GM21367 (cell line): ENCODE data around the gene SIGLECL1.
"Not testable (repeated sequence)": the region's sequence is repeated elsewhere in the genome, so short reads cannot be mapped to it uniquely, and the experiment has no call there.

Experiments
- ATAC-seq: cut with Tn5 transposase; IDR thresholded peaks from one replicate; pipeline ENCODE4 v1.9.1; 2021; ENCODE audit not compliant: unreplicated experiment

Gene SIGLECL1

DNA sequence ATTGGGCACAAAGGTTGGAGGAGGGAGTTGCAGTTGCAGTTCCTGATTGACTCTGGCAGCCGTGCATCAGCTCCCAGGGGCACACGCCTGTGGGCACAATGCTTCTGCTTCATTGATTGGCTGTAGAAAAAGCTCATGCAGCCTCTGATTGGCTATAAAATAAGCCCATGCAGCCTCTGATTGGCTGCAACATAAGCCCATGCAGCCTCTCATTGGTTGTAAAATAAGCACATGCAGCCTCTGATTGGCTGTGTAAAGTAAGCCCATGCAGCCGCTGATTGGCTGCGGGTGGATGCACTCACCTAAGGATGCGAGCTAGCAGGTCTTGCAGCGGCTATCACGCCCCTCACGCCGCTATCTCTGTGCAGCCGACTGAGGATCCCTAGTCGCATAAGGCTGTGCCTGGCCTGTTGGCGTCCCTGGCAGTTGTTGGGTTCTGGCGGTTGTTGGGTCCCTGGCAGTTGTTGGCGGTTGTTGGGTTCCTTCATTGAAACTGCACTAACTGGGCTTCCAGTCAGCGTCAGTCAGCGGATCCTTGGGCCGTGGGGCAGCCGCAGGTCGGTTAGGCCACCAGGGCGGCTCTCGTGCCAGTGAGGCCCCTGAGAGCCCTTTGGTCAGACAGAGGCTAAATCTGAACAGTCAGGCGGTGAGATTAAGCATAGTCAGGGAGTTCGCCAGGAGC, at the start of gene SIGLECL1:
TSS of gene SIGLECL1 (plus strand) at position 295 of the 682 bp plus-strand sequence. CDS start 12,993 bp downstream, outside the sequence.
- no peak for ATAC-seq

DNA sequence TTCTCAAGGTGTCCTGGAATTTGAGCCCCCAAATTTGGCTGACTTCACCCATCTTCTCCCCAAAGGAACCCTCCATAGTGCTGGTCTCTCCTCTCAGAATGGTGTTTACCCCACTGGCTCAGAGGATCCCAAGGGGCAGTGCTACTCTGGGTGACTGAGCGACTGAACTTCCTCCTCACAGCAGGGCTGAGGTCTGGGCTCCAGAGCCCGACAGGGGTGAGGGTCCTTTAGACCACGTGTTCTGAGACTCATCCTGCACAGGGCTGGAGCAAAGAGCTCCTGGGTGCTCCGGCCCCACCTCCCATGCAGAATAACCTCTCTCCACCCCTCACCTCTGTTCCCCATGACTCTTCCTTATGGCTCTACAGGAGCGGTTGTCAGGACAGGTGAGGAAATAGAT, 49.2 kb upstream of the SIGLECL1 start:
- ATAC-seq: no peak

DNA sequence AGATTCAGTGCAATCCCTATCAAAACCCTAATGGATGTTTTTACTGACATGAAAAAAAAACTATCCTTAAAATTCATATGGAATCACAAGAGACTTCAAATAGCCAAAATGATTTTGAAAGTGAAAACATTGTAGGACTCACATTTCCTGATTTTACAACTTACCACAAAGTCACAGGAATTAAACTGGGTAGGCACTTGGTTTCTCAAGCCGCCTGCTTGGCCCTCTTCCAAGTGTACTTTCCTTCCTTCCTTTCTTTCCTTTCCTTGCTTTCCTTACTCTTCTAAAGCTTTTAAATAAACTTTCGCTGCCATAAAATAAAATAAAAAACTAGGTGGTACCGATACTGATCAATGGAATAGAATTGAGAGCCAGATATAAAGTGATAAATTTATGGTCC, 47.0 kb upstream of the SIGLECL1 start:
- no peak for ATAC-seq

DNA sequence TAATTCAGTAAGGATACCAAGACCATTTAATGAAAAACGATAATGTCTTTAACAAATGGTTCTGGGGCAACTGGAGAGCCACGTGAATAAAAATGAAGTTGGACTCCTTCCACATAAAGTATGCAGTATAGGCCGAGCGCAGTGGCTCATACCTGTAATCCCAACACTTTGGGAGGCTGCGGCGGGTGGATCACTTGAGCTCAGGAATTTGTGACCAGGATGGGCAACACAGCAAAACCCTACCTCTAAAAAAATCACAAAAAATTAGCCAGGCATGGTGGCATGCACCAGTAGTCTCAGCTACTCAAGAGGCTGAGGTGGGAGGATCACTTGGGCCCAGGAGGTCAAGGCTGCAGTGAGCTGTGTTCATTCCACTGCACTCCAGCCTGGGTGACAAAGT, 46.6 kb upstream of the SIGLECL1 start:
- ATAC-seq: no peak

DNA sequence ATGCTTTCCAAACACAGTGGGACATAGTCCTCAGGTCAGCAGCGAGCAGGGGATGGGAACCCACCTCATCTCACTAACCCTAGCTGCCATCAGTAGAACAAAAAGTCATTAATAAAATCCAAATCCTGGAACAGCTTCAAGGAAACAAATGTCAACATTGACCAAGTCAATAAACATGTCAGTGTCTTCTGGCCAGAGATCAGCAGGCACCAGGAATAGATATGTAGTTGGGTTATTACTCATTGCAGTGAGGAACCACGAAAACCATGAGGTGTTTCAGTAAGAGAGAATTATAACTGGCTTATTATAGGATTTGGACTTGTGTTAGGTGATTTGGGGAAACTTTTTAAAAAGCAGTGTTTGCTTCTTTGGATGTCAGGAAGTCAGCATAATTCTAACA, 43.1 kb upstream of the SIGLECL1 start:
- no peak for ATAC-seq

DNA sequence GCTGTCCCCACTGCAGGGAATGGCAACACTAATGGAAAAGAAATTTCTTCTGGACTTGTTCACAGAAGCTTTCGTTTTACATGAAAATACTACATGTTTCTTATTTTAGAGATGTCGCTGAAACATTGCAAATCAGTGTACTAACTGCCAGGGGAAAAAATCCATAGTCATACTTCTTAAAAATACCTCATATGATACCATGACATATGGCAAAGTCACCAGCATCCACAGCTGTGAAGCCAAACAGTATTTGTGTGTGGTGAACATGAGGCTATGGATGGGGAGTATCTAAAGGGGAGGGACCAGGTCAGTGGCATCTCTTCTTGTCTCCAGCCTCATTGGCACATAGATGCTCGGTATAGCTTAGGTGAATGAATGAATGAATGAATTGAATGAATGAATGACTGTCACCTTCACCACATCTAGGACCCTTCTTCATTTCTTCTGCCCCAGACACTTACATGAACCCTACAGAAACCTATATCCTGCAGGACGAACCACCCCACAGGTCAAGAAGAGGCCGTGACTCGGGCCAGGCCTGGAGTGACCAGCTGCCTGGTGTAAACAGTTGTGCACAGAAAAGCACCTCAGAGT, 40.6 kb upstream of the SIGLECL1 start:
- ATAC-seq: no peak

DNA sequence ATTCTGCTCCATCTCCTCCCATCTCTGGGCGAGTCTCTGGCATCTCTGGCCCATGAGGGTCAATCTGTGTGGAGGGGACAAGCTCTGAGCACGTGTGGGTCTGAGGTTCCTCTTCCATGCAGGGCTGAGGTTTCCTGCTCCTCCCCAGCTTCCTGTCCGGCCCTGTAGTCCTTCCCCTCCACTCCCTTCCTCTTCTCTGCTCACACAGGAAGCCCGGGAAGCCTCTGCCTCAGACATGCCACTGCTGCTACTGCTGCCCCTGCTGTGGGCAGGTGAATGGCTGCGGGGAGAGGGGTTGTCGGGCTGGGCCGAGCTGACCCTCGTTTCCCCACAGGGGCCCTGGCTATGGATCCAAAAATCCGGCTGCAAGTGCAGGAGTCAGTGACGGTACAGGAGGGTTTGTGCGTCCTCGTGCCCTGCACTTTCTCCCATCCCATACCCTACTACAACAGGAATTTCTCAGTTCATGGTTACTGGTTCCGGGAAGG, 40.0 kb upstream of the SIGLECL1 start:
- ATAC-seq: not testable (repeated sequence)

DNA sequence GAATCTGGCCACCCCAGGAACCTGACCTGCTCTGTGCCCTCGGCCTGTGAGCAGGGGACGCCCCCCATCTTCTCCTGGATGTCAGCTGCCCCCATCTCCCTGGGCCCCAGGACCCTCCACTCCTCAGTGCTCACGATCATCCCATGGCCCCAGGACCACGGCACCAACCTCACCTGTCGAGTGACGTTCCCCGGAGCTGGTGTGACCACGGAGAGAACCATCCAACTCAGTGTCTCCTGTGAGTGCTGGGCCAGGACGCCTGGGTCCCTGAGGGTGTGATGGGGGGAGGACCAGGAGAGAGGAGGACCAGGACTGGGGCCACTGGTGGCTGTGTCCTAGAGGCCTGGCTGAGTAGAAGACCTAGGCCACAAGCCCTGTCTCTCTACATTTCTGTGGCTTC, 39.0 kb upstream of the SIGLECL1 start:
- no peak for ATAC-seq

DNA sequence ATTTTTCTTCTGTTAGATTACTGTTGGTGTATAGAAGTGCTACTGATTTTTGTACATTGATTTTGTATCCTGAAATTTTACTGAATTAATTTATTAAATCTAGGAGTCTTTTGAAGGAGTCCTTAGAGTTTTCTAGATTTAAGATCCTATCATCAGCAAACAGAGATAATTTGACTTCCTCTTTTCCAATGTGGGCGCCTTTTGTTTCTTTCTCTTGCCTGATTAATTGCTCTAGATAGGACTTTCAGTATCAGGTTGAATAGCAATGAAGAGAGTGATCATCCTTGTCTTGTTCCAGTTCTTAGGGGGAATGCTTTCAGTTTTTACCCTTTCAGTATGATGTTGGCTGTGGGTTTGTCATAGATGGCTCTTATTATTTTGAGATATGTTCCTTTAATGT, 31.6 kb upstream of the SIGLECL1 start:
- no peak for ATAC-seq

DNA sequence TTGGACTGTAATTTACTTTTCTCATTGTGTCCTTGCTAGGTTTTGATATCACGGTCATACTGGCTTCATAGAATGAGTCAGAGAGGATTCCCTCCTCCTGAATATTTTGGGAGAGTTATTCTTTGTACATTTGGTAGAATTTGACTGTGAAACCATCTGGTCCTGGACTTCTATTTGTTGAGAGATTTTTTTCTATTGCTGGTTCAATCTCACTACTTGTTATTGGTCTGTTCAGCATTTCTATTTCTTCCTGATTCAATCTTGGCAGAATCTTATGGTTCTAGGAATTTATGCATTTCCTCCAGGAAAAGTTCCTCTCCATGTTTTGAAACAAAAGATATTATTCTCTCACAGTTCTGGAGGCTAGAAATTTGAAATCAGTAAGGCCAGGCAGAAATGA, 30.9 kb upstream of the SIGLECL1 start:
- no peak for ATAC-seq

DNA sequence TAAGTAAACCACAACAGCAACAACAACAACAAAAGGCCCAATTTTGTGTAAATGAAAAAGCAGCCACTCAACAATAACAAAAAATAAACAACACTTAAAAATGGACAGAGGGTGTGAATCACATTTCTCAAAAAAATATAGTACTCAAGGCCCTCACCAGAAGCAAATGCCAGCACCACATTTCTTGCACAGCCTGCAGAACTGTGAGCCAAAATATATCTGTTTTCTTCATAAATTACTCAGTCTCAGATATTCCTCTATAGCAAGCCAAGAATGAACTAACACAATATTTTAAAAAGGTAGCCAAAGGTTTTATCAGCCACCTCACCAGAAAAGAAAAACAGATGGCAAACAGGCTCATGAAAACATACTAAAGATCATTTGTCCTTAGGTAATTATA, 29.9 kb upstream of the SIGLECL1 start:
- no peak for ATAC-seq

DNA sequence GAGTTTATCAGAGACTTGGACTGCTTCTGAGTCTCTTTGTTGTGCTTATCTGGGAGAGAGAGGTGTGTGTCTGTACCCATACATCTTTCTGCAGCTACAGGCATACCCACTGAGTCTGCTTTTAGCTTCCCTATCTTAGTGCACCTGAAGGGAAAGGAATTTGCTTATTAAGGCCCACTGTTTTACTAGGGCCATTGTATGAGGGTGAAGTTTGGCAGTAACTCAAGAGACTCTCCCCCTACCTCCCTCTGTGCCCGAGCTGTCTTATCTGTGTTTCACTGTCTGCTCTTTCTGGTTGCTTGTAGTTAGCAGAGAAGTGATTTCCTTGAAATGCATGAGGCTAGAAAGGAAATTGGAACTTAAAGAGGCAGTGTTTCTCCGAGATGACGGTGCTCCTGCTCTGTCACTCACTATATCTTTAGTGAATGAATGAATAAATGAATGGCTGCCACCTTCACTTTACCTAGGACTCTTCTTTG, 26.7 kb upstream of the SIGLECL1 start:
- ATAC-seq: no peak

DNA sequence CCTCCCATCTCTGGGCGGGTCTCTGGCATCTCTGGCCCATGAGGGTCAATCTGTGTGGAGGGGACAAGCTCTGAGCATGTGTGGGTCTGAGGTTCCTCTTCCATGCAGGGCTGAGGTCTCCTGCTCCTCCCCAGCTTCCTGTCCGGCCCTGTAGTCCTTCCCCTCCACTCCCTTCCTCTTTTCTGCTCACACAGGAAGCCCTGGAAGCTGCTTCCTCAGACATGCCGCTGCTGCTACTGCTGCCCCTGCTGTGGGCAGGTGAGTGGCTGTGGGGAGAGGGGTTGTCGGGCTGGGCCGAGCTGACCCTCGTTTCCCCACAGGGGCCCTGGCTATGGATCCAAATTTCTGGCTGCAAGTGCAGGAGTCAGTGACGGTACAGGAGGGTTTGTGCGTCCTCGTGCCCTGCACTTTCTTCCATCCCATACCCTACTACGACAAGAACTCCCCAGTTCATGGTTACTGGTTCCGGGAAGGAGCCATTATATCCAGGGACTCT, 25.9 kb upstream of the SIGLECL1 start, which contains the start of gene CD33:
TSS of gene CD33 (plus strand) at position 183 of the 496 bp plus-strand sequence. CDS start at position 222, 39 bp downstream.
- ATAC-seq: not testable (repeated sequence)

DNA sequence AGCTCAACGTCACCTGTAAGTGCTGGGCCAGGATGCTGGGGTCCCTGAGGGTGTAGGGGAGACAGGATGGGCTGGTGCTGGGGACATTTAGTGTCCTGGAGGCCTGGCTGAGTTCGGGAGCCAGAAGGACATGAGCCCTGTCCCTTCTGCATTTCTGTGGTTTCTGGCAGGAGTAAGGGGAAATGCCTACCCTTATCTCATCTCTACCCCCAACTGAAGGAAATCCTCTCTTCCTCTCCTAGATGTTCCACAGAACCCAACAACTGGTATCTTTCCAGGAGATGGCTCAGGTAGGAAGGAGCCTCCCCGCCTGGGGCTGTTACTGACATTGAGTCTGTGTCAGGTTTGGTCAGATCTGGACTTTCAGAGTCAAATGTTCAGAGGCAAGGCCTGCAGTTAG, 24.8 kb upstream of the SIGLECL1 start:
- no peak for ATAC-seq

DNA sequence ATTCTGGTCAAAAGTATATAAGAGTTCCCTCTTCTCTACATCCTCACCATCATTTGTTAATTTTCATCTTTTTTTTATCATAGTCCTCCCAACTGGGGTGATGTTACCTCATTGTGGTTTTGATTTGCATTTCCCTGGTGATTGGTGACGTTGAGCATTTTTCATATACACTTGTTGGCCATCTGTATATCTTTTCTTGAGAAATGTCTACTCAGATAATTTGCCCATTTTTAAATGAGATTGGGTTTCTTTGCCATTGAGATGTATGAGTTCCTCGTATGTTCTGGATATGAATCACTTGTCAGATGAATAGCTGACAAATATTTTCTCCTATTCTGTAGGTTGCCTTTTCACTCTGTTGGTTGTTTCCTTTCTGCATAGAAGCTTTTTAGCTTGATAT, 23.6 kb upstream of the SIGLECL1 start:
- ATAC-seq: no peak

DNA sequence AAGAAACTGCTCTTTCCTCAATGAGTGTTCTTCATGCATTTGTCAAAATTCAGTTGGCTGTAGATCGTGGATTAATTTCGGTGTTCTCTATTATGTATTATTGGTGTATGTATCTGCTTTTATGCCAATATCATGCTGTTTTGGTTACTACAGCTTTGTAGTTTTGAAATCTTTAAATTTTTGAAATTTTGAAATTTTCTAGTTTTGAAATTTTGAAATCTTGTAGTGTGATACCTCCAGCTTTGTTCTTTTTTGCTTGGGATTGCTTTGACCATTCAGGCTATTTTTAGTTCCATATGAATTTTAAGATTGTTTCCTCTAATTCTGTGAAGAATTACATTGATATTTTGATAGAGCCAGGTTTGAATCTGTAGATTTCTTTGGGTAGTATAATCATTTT, 22.9 kb upstream of the SIGLECL1 start:
- no peak for ATAC-seq

DNA sequence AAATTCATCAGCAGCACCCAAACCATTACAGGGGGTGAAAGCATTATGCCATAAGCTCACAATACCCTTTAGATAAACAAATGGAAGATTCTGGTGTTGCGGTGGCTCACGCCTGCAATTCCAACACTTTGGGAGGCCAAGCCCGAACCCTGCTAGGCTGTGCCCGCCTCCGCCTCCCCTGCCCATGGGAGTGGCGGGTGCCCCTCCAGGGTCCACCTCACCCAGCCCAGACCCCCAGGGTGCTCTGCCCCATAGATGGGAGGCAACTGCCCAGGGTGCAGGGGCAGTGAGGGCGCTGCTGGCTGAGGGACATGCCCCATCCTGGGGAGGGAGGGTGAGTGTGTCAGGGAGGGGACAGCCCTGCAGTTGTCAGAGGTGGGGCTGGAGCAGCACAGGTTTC, 10.0 kb upstream of the SIGLECL1 start:
- no peak for ATAC-seq

DNA sequence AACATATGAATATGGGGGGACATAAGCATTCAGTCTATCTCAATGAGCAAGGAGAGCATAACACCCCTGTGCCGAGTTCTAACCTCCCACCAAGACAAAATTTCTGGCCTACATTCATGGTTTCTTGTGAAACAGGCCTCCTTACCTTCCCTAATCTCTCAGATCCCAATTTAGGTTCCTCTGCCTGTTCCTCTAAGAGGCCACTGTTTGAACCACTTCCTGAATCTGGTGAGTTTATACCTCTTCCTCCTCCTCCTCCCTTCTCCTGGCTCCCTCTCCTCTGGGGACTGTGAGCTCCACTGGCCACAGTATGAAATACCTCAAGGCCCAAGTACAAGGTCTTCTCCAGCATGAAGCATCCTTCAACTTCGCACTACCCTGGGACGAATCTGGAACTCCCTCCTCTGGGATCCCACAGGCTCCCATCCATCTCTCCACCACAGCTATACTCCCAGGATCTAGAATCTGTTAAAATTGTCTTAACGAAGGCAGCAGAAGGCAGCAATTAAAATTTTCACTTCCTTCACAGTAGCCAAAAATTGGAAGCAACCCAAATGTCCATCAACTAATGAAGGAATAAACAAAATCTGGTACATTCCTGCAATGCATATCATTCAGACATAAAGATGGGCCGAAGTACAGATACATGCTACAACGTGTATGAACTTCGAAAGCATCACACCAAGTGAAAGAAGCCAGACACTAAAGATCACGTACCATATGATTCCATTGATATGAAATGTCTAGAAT, 7.8 kb upstream of the SIGLECL1 start:
- no peak for ATAC-seq

DNA sequence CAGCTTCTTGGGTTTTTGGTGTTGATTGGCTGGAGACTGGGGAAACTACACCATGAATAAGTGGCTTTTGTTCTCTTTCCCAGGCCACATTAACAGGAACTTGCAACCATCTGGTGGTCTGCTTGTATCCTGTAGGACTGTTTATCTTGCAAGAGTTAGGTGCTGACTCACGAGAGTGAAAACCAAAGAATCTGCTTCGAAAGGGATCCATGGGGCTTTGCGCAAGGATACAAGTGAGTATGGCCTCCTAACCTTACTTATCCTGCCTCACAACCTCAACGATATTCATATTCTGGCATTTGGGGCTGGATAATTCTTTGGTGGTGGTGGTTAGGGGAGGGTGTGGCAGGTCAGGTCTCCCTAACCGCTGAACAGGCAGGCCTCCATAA, 4.7 kb upstream of the SIGLECL1 start:
- no peak for ATAC-seq

DNA sequence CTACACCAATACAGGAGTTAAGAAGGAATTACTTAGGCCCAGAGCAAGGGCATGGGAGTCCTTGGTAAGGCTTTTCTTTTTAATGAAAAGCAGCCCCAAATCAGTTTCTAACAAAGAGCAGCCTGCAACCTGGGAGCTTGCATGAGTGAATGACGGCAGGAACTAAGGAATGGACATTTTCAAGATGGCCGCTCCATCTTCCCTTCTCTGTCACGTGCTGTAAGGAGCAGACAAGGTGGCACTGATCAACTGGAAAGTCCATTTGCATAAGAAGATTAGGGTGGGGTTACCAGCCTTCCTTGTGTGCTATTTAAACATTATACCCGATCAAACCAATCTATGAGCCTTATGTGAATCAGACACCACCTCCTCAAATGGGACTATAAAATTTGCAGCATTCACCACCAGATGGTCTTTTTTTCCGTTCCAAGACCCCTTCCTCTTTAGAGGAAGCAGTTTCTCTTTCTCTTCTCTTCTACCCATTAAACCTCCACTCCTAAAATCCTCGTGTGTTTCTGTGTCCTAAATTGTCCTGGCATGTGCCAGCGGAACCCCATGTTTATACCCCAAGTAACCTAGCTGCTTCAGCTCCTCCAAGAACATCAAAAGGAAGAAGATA, 2.8 kb upstream of the SIGLECL1 start:
- no peak for ATAC-seq

DNA sequence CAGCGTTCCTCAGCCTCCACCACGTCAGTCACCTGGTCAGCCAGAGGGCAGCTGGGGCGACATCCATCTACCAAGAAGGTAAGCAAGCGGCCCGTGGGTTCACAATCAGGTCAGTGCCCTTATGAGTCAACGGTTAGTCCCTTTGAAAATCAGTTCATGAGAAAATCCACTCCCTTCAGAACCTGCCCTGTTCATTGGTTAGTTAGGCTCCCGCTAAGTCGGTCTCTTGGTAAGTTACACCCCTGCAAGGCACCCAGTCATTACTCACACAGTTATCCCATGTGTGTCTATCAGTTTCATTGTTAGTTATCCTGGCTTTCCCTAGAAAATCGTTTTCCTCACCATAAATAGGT, 564 bp downstream of the SIGLECL1 start:
- no peak for ATAC-seq
